MM.1S (cell line): Measurements from ENCODE around the gene RAC3.

Source experiments
- EZH2 ChIP-seq: fragments of 300-600 bp; sonication (generic); optimal IDR thresholded peaks from 2 replicates; pipeline ENCODE3; 2017; ENCODE audit warnings: low read depth, mild to moderate bottlenecking, antibody characterized with exemption, low read length, mixed read lengths
- EZH2phosphoT487 ChIP-seq: fragments of 300-600 bp; sonication (generic); IDR thresholded peaks from 2 replicates; pipeline ENCODE4 v1.6.1; 2018; ENCODE audit warnings: antibody characterized with exemption, low read length
- TF ChIP-seq, protein P1 (sequence below): fragments of 300-600 bp; sonication (generic); IDR thresholded peaks from 2 replicates; pipeline ENCODE4 v1.5.1; 2016; ENCODE audit warnings: antibody characterized with exemption, low read length, mixed read lengths

DNA sequence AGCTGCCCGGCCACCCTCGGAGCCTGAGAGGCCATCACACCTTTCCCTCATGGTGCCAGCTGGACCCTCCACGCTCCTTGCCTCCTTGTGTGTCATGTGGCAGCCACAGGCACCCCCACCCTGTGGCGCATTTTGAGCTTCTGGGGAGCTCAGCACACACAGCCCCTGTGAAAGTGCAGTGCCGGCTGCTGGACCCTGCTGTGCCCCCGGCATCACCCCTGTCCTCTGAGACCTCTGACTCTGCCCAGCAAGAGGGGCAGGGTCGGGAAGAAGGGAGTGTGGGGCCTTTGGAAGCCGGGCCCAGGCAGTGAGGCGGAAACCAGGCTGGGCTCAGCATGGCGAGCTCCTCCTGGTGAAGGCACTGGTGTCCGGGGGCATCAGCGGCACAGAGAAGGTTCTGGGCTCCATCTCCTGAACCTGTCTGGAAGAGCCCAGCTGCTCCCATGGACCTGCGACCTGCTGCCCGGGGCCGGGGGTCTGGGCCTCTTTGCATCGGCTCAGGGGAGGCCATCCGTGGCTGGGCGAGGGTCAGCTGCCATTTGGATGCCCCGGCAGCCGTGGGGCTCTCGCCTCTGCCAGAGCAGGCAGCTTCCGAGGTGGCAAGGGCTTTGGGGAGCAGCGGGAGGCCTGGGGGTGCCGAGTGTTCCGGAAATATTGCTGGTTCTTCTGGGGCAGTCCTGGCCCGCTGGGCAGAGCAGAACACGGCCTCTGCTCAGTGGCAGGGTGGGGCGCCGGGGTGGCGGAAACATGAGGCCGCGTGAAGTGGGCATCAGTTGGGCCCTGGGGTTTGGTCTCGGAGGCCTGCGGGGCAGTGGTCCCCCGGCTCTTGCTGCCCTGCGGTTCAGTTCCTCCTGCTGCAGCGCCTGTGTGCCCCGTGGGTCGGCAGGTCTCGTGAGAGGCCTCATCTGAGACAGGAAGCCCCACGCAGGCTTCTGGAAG lies 26.7 kb upstream of the RAC3 start:
- TF ChIP-seq, protein P1, sequence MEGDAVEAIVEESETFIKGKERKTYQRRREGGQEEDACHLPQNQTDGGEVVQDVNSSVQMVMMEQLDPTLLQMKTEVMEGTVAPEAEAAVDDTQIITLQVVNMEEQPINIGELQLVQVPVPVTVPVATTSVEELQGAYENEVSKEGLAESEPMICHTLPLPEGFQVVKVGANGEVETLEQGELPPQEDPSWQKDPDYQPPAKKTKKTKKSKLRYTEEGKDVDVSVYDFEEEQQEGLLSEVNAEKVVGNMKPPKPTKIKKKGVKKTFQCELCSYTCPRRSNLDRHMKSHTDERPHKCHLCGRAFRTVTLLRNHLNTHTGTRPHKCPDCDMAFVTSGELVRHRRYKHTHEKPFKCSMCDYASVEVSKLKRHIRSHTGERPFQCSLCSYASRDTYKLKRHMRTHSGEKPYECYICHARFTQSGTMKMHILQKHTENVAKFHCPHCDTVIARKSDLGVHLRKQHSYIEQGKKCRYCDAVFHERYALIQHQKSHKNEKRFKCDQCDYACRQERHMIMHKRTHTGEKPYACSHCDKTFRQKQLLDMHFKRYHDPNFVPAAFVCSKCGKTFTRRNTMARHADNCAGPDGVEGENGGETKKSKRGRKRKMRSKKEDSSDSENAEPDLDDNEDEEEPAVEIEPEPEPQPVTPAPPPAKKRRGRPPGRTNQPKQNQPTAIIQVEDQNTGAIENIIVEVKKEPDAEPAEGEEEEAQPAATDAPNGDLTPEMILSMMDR: no peak
- TF ChIP-seq EZH2 (no peak), EZH2phosphoT487 (no peak)
